GM12873 (cell line): Measurements from ENCODE around the gene TUBB3.

Experiments used
- TF ChIP-seq, protein P1 (sequence below): IDR thresholded peaks from 2 replicates; pipeline ENCODE4 v1.5.1; 2012; ENCODE audit warnings: low read depth, mild to moderate bottlenecking, moderate library complexity, low read length, control low read depth; ENCODE audit not compliant: insufficient read depth; ENCODE audit errors: missing control alignments

Gene TUBB3

GRCh38 chr16:89895482-89896250 is 27.5 kb upstream of the TUBB3 start:
- TF ChIP-seq, protein P1, sequence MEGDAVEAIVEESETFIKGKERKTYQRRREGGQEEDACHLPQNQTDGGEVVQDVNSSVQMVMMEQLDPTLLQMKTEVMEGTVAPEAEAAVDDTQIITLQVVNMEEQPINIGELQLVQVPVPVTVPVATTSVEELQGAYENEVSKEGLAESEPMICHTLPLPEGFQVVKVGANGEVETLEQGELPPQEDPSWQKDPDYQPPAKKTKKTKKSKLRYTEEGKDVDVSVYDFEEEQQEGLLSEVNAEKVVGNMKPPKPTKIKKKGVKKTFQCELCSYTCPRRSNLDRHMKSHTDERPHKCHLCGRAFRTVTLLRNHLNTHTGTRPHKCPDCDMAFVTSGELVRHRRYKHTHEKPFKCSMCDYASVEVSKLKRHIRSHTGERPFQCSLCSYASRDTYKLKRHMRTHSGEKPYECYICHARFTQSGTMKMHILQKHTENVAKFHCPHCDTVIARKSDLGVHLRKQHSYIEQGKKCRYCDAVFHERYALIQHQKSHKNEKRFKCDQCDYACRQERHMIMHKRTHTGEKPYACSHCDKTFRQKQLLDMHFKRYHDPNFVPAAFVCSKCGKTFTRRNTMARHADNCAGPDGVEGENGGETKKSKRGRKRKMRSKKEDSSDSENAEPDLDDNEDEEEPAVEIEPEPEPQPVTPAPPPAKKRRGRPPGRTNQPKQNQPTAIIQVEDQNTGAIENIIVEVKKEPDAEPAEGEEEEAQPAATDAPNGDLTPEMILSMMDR, result no peak

- TF ChIP-seq, protein P1, result no peak
Observed at GRCh38 chr16:89897204-89897603, 25.9 kb upstream of the TUBB3 start.

- TF ChIP-seq, protein P1, result no peak
Observed at GRCh38 chr16:89898201-89898967, 24.8 kb upstream of the TUBB3 start.

DNA sequence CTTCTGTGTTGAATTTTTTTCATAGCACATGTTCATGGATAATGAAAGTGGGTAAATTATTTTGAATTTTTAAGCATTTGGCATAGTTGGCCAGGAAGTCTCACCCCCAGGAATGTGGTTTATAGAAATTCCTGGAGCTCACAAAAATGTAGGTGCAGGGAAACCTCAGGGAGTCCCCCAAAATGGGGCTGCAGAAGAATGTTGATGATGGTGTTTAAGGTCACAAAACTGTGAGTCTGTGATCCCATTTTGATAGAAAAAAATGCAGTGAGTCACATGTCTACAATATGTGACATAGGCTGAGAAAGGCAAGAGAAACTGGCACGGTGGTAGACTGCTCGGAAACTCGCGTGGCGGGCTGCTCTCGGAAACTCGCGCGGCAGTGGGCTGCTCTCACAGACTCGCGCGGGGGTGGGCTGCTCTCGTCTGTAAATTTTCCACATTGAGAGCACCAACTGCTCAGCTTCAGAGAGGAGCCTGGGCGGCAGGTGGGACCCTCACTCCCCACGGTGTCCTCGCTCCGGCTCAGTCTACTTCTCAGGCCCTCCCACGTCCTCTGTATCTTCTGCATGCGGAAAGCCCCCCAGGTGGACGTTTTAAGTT is 23.2 kb upstream of the TUBB3 start:
- TF ChIP-seq, protein P1, result no peak

DNA sequence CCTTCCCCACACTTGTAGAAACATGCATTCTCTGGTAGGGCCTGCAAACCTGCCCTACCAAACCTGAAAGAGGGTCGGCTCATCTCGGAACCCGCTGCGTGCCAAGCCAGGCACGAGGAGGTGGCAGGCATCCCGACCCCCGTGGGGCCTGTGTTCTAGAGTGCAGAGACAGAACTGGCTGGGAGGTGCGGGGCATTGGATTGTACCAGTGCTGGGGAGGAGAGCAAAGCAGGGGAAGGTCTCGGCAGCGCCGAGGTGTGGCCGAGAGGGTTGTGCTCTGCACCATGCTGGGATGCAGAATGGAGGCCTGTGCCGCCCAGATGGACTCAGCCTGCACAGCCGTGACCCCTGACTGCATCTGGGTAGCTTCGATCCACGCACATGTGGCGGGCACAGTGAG is 22.3 kb upstream of the TUBB3 start:
- TF ChIP-seq, protein P1, result no peak

DNA sequence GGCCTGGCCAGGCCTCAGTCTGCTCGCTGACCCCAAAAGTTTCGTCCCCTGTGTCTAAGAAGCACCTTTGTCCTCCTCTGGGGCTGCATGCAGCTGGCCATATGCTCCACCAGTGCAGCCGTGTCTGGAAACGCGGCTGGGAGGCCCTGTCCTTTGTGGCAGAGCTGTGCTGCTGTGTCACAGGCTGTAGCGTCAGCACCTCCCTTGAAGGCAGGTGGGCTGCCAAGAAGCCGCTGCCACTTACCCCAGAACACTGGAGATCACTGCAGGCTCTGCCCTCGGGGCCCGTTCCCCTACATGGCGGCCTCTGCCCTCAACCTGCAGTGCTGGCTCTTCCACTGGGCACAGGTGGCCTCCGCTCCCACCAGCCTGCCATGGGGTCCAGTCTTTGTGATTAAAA is 20.2 kb upstream of the TUBB3 start:
- TF ChIP-seq, protein P1, result no peak

GRCh38 chr16:89903908-89904515 is 19.1 kb upstream of the TUBB3 start:
- TF ChIP-seq, protein P1, result no peak
